ENCODE measurements around the gene TXNDC17. TPM values are rescaled to one million over a fixed set of nuclear protein-coding genes. Genes with fewer than 3 reads are reported as not detected.
A peak's percentile ranks its signal among the peaks of the same experiment; 100 is the strongest.
"Not testable (repeated sequence)": the region's sequence is repeated elsewhere in the genome, so short reads cannot be mapped to it uniquely, and the experiment has no call there.

Gene TXNDC17
- total RNA-seq, 6 experiments from 2014 or later = 115 to 154 (median 139) TPM

DNA sequence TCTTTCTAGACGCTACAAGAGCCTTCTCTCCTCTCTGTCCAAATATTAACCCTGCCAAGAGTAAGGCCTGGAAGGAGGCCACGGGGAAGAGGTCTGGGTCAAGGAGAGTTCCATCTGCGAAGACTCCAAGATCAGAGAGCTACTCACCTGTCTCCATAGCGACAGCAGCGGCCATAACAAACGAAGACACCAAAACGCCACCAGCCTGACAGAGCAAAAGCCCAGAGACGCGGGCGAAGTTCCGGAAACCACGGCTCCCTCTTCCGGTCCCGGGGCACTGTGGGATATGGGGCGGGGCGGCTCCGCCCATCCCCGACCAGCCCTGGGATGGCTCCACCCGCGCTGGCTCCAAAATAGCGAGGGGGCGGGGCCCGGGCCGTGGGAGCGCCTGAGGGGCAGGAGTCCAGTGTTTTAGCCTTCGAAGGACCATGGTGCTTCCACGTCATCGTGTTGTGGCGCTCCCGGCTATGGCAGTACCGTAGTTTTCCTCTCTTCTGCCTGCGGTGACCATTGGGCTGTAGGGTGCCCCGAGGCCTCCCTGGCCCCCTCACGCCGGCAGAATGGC is 10.6 kb downstream of the TXNDC17 start, which contains the start of the genes C17orf100 and MED31:
Gene C17orf100, plus strand, starts transcription at position 409 of the 565 bp plus-strand sequence. Its CDS starts 152 bp downstream, at position 561.
Gene MED31, minus strand, starts transcription at position 252 of the 565 bp plus-strand sequence. Its CDS starts 77 bp downstream, at position 175.
- Mint-ChIP-seq H3K4me3 (peak within 1 kb of the TSS; percentile 97), H3K27ac (peak within 1 kb of the TSS; percentile 99), H3K4me1 (ENCODE audit: low read depth) (peaks cover 48% of the 10 kb centered on the region), H3K27me3 (ENCODE audit: insufficient read depth) (peaks cover 11% of the 10 kb centered on the region), H3K36me3 (ENCODE audit: low read depth) (peaks cover 35% of the 10 kb centered on the region), H3K9me3 (no peaks in the 10 kb centered on the region)
- peak; percentile 94 for DNase-seq
- TF ChIP-seq, protein P1, sequence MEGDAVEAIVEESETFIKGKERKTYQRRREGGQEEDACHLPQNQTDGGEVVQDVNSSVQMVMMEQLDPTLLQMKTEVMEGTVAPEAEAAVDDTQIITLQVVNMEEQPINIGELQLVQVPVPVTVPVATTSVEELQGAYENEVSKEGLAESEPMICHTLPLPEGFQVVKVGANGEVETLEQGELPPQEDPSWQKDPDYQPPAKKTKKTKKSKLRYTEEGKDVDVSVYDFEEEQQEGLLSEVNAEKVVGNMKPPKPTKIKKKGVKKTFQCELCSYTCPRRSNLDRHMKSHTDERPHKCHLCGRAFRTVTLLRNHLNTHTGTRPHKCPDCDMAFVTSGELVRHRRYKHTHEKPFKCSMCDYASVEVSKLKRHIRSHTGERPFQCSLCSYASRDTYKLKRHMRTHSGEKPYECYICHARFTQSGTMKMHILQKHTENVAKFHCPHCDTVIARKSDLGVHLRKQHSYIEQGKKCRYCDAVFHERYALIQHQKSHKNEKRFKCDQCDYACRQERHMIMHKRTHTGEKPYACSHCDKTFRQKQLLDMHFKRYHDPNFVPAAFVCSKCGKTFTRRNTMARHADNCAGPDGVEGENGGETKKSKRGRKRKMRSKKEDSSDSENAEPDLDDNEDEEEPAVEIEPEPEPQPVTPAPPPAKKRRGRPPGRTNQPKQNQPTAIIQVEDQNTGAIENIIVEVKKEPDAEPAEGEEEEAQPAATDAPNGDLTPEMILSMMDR (IDR thresholded peaks at IDR 0.05) = no peak

DNA sequence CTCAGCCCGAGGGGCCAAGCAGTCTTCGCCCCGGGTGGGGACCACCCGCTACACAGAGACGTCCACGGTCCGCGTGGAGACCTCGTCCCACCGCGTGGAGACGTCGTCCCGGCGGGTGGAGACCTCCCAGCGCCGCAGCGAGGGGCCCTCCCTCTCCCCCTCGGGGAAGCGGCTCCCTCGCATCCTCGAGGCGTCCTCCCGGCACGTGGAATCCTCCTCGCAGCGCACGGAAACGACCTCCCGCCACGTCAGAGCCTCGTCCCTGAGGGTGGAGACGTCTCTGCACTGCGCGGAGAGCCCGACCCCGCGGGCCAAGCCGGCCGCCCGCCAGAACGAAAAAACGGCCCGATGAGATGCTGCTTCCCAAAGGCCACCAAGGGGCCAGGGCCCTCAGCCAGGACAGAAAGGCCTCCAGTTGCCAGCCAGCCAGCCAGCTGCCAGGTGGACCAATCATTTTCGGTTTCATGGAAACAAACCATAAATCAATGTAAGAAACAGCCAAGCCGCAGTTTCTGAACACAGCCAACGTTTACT is 11.1 kb downstream of the TXNDC17 start:
- Mint-ChIP-seq H3K27me3 (ENCODE audit: insufficient read depth) (peaks cover 11% of the 10 kb centered on the region), H3K27ac (peak overlapping the region; percentile 29; the same call in 1 of the 2 replicates), H3K4me1 (ENCODE audit: low read depth) (peaks cover 49% of the 10 kb centered on the region), H3K36me3 (ENCODE audit: low read depth) (peaks cover 35% of the 10 kb centered on the region), H3K4me3 (peak overlapping the region; percentile 97), H3K9me3 (no peaks in the 10 kb centered on the region)
- TF ChIP-seq, protein P1 (IDR thresholded peaks at IDR 0.05) = no peak
- no peak for DNase-seq

DNA sequence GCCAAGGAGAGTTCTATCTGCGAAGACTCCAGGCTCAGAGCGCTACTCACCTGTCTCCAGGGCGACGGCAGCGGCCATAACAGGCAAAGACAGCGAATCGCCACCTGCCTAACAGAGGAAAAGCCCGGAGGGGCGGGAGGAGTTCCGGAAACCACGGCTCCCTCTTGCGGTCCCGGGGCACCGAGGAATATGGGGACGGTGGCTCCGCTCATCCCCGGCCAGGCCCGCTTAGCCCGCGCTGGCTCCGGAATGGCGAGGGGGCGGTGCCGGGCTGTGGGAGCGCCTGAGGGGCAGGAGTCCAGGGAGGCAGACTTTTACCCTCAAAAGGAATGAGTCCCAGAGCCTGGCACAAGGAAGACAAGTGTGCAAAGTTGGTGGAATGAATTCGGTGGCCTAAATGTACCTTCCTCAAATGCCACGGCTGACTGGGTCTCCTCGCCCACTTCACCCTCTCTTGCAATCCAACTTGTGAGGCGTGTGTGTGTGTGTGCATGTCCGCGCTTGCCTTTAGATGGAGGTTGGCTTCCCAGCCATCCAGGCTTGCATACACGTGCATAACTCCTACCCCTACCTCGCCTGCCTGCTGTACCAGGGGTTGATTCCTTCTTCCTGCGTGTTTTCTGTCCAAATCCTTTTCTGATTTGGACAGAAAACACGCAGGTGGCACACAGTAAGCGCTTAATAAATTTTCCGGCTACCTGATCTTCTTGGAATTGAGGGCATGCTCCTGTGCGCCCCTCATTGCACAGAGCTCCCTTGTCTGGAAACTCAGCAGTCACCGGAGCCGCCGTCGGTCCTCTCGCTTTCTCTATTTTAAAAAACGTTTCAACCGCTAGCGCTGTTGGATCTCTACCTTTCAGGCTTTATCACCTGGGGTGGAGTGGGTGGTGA is 14.2 kb downstream of the TXNDC17 start:
- H3K4me3 Mint-ChIP-seq = no peak overlapping the region
- no peak for DNase-seq
- peaks cover 26% of the 10 kb centered on the region for H3K27me3 Mint-ChIP-seq (ENCODE audit: insufficient read depth)
- peaks cover 20% of the 10 kb centered on the region for H3K36me3 Mint-ChIP-seq (ENCODE audit: low read depth)
- peaks cover 25% of the 10 kb centered on the region for H3K4me1 Mint-ChIP-seq (ENCODE audit: low read depth)
- no peak overlapping the region for H3K27ac Mint-ChIP-seq
- TF ChIP-seq, protein P1 (IDR thresholded peaks at IDR 0.05) = no peak
- no peaks in the 10 kb centered on the region for H3K9me3 Mint-ChIP-seq

DNA sequence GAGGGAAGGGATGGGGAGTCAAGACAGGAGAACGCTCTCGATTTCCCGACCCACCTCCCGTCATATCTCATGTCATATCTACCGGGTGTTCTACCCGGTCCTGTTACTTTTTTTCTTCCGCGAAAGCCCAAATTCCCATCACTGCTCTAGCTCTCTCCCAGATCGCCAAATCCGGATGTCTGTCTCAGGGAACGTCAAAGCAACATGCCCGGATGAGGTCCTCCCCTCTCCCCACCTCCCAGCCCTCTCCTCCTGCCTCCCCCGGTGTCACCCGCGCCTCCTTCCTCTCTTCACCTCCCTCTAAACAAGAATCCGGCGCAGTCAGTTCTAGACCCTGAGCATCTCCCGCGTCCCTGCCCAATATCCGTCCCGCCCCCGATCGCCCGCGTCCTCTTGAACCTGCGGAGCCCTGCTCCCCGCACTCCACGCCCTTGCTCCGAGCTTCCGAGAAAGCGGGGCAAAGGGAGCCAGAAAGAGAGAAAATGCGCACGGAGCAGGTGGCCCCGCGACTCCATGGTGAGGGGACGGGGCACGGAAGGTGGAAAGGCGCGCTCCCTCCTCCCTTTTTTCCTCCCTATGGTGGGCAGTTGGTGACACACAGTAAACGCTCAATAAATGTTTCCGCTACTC is 15.0 kb downstream of the TXNDC17 start:
- not testable (repeated sequence) for DNase-seq, H3K9me3 Mint-ChIP-seq, H3K27ac Mint-ChIP-seq
- H3K27me3 Mint-ChIP-seq (ENCODE audit: insufficient read depth) = peaks cover 32% of the 10 kb centered on the region
- H3K4me1 Mint-ChIP-seq (ENCODE audit: low read depth) = peaks cover 21% of the 10 kb centered on the region
- H3K36me3 Mint-ChIP-seq (ENCODE audit: low read depth) = peaks cover 16% of the 10 kb centered on the region
- peak overlapping the region; percentile 71 for H3K4me3 Mint-ChIP-seq

DNA sequence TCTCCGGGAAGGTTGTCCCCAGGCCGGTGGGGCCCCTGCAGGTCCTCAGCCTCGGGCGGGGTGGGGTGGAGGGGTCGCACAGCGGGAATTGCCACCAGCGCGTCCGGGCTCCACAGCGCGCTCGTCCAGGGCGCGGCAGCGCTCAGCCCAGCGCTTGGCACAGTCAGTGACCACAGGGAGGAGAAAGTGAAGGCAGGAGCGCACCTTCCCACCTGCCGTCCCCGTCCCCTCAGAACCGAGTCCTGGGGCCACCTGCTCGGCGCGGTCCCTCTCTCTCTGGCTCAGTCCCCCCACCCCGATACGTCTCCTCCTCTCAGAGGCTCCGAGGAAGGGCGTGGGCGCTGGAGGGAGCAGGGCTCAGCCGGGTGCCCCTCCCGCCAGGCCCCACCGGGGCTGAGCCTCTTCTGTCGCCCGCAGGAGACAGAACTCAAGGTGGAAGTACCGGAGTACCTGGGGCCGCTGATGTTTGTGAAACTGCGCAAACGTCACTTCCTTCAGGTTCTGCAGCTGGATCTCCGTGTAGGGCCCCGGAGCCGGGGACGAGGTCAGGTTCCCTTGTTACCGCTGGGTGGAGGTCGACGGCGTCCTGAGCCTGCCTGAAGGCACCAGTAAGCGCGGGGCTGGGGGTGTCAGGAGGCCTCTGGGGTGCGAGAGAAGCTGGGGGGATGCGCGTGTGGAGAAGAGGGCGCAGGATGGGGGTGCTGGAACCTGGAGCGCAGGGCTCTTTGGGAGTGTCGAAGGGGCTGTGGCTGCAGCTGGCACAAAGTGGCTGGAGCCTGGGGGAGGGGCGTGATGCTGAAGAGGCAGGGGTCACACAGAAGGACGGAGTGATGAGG is 16.2 kb downstream of the TXNDC17 start:
- not testable (repeated sequence) for H3K4me3 Mint-ChIP-seq, H3K27ac Mint-ChIP-seq, DNase-seq, H3K9me3 Mint-ChIP-seq
- peaks cover 39% of the 10 kb centered on the region for H3K27me3 Mint-ChIP-seq (ENCODE audit: insufficient read depth)
- H3K4me1 Mint-ChIP-seq (ENCODE audit: low read depth) = peaks cover 21% of the 10 kb centered on the region
- peaks cover 10% of the 10 kb centered on the region for H3K36me3 Mint-ChIP-seq (ENCODE audit: low read depth)

Data from HFFc6 (cell line).